Lower lobe of right lung (tissue), 2 donors: ENCODE measurements around the gene FARS2. TPM values are rescaled to one million over a fixed set of nuclear protein-coding genes. Genes with fewer than 3 reads are reported as not detected.

Experiments used
- ATAC-seq, 2 donors: fragments of 200-7000 bp; cut with Tn5 transposase; one replicate each; pipeline ENCODE4 v1.9.1; 2020 to 2022; ENCODE audit warnings: mild to moderate bottlenecking in 2 of 2, moderate library complexity in 2 of 2
- DNase-seq: peaks from one replicate; pipeline ENCODE4 v3.0.0-alpha.2; 2020
- H3K27ac ChIP-seq: fragments of 200-600 bp; one replicate; pipeline ENCODE4 v1.8.0; 2022
- H3K27me3 ChIP-seq: fragments of 200-600 bp; one replicate; pipeline ENCODE4 v1.8.0; 2022; ENCODE audit warnings: low read depth
- H3K36me3 ChIP-seq: fragments of 200-600 bp; one replicate; pipeline ENCODE4 v1.8.0; 2022; ENCODE audit warnings: mild to moderate bottlenecking
- H3K4me1 ChIP-seq: fragments of 200-600 bp; one replicate; pipeline ENCODE4 v1.8.0; 2022
- H3K4me3 ChIP-seq: fragments of 200-600 bp; one replicate; pipeline ENCODE4 v1.8.0; 2022; ENCODE audit warnings: mild to moderate bottlenecking
- H3K9me3 ChIP-seq: fragments of 200-600 bp; one replicate; pipeline ENCODE4 v1.8.0; 2022
- intact Hi-C: fragments of 100-400 bp; cut with DNase I; formaldehyde crosslinking; loops from one replicate; pipeline ENCODE4 v1.11.0; 2022
- total RNA-seq: library from RNA; stranded (reverse); fragmentation: NEBNext Ultra II Directional; extraction: Animal tissue kit (Norgen Biotek cat#: 25700); gene quantifications from one replicate; pipeline ENCODE4 v1.2.1, GENCODE V29; 2021
- TF ChIP-seq, protein P1 (sequence below): fragments of 200-600 bp; IDR thresholded peaks from one replicate; pipeline ENCODE4 v1.8.0; 2022; ENCODE audit warnings: antibody characterized with exemption, mild to moderate bottlenecking
- donor health status: DM: no; HTN: yes; CAD: no; lungs with severe emphysema.

The FARS2 gene
- total RNA-seq, 1 donor from 2014 or later, result 17.0 TPM

DNA sequence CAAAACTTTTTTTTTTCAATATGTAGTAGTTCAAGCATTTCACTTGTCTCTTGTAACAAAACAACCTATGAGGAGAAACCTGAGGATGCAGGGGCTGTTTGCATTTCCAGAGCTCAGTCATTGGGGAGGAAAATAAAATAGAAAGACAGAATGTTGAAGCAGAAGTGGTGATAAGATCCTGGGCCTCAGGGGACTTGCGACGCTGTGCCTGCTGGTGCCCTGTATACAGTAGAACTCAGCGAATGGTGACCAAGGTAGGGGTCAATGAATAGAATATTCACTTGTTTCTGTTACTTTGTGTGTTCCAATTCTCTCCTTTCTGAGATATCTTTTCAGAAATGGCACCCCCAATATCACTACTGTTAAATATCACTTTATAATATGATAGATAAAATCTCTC, 271.6 kb downstream of the FARS2 start:
- Histone ChIP-seq H3K9me3 (no peaks in the 10 kb centered on the region), H3K4me1 (peaks cover 5% of the 10 kb centered on the region), H3K27me3 (no peaks in the 10 kb centered on the region), H3K27ac (no peak overlapping the region), H3K4me3 (no peak overlapping the region), H3K36me3 (no peaks in the 10 kb centered on the region)
- ATAC-seq (no peak), DNase-seq (no peak)
- TF ChIP-seq, protein P1, sequence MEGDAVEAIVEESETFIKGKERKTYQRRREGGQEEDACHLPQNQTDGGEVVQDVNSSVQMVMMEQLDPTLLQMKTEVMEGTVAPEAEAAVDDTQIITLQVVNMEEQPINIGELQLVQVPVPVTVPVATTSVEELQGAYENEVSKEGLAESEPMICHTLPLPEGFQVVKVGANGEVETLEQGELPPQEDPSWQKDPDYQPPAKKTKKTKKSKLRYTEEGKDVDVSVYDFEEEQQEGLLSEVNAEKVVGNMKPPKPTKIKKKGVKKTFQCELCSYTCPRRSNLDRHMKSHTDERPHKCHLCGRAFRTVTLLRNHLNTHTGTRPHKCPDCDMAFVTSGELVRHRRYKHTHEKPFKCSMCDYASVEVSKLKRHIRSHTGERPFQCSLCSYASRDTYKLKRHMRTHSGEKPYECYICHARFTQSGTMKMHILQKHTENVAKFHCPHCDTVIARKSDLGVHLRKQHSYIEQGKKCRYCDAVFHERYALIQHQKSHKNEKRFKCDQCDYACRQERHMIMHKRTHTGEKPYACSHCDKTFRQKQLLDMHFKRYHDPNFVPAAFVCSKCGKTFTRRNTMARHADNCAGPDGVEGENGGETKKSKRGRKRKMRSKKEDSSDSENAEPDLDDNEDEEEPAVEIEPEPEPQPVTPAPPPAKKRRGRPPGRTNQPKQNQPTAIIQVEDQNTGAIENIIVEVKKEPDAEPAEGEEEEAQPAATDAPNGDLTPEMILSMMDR, result no peak
- intact Hi-C loops, result no loop called here

DNA sequence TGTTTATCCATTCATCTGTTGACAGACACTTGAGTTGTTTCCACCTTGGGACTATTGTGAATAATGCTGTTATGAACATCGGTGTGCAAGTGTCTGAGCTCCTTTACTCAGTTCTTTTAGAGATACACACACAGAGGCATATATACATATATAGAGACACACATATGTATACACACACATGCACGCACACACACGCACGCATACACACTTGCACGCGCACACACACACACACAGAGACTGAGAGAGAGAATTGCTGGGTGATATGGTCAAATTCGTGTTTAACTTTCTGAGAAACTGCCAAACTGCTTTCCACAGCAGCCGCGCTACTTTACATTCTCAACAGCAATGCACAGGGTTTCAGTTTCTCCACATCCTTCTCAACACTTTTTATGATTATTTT, 273.3 kb downstream of the FARS2 start:
- TF ChIP-seq, protein P1, result no peak
- no peaks in the 10 kb centered on the region for H3K9me3 ChIP-seq
- intact Hi-C loops, result no loop called here
- no peaks in the 10 kb centered on the region for H3K36me3 ChIP-seq
- no peaks in the 10 kb centered on the region for H3K27me3 ChIP-seq
- no peak overlapping the region for H3K4me3 ChIP-seq
- peaks cover 5% of the 10 kb centered on the region for H3K4me1 ChIP-seq
- no peak for DNase-seq
- no peak for ATAC-seq
- no peak overlapping the region for H3K27ac ChIP-seq

DNA sequence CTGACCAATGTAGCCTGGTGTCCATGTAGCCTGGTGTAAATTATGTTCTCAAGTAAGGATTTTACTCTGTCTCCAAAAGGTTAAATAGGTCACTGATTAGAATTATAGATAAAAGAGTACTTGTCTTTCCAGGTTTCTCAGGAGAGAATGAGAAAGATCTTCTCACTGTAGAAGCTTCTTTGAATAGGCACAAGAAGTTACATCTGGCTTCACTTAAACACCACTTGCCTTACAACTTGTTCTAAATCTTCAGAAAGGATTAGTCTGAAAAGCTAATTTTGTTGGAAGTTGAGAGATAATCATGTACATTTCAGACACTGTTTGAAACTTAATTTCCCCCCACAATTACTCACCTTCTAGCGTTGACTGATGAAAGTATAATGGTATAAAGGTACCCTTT, 275.3 kb downstream of the FARS2 start:
- Histone ChIP-seq H3K4me1 (peaks cover 5% of the 10 kb centered on the region), H3K9me3 (no peaks in the 10 kb centered on the region), H3K4me3 (no peak overlapping the region), H3K36me3 (no peaks in the 10 kb centered on the region), H3K27ac (no peak overlapping the region), H3K27me3 (no peaks in the 10 kb centered on the region)
- ATAC-seq, result no peak
- intact Hi-C loops, result no loop called here
- TF ChIP-seq, protein P1, result no peak
- DNase-seq, result no peak

DNA sequence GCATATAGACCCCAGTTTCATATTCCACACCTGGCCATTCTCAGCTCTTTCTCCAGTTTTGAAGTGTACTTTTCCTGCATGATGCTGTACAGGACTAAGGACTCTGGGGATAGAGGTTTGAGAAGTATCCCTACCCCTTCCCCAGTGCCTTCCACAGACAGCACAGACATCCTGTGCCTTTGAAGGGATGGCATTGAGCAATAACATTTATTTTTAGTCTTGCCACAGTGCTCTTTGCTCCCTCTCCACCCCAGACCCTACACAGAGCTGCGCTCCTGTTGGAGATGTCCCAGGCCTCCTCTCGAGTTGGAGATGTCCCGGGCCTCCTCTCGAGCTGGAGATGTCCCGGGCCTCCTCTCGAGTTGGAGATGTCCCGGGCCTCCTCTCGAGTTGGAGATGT, 275.8 kb downstream of the FARS2 start:
- peaks cover 5% of the 10 kb centered on the region for H3K4me1 ChIP-seq
- TF ChIP-seq, protein P1, result no peak
- no peak overlapping the region for H3K4me3 ChIP-seq
- H3K27ac ChIP-seq, result no peak overlapping the region
- DNase-seq (no peak), ATAC-seq (no peak)
- H3K9me3 ChIP-seq, result no peaks in the 10 kb centered on the region
- no peaks in the 10 kb centered on the region for H3K36me3 ChIP-seq
- no peaks in the 10 kb centered on the region for H3K27me3 ChIP-seq
- intact Hi-C loops, result no loop called here

DNA sequence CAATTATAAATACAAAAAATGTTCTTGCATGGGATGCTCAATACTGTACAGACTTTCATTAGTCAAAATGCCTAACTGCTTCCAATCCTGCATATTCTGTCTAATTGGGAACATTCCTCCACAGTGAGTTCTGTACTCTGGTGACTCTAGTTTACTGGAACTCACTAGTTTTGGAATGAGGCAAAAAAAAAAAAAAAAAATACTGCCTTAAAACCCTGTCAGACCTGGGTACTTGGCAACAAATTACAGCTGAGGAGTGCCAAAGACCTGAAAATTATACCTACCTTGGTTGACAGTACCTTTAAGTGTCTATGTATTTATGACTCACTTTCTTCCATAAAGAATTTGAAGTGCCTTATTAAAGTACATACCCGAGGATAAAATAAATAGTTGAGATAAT, 276.7 kb downstream of the FARS2 start:
- Histone ChIP-seq H3K27ac (no peak overlapping the region), H3K27me3 (no peaks in the 10 kb centered on the region), H3K36me3 (no peaks in the 10 kb centered on the region), H3K4me3 (no peak overlapping the region), H3K9me3 (no peaks in the 10 kb centered on the region), H3K4me1 (peaks cover 5% of the 10 kb centered on the region)
- no peak for DNase-seq
- TF ChIP-seq, protein P1, result no peak
- peak; percentile 72 to 89 for ATAC-seq
- intact Hi-C loops, result no loop called here

DNA sequence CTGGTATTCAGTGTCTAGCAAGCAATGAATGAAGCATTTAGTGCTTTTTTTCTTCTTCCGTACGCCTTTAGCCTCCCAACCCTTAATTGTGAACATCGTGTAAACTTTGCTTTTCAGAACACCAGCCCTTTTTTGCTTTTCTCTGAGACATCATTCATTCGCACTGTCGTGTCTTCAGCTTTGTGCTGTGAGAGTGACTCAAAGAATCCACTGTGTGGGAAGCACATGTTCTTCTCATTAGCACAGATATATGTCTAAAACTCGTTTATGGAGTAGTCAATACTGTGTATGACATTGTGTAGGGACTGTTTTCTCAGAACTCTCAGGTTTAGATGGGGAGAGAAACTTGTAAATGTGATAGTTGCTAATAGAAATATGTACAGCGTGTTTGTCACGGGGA, 279.1 kb downstream of the FARS2 start:
- intact Hi-C loops, result no loop called here
- no peak for DNase-seq
- H3K9me3 ChIP-seq, result no peaks in the 10 kb centered on the region
- TF ChIP-seq, protein P1, result no peak
- no peak for ATAC-seq
- no peak overlapping the region for H3K4me3 ChIP-seq
- peaks cover 5% of the 10 kb centered on the region for H3K4me1 ChIP-seq
- H3K36me3 ChIP-seq, result no peaks in the 10 kb centered on the region
- no peak overlapping the region for H3K27ac ChIP-seq
- no peaks in the 10 kb centered on the region for H3K27me3 ChIP-seq
